ENCODE measurements around the gene DAGLB.

GRCh38 chr7:6438427-6438826 lies 9.3 kb downstream of the DAGLB start:
- TF ChIP-seq POLR2A (IDR thresholded peaks at IDR 0.05) (no peak), CTCF (IDR thresholded peaks at IDR 0.05) (no peak)

Measured in tibial nerve (tissue), 3 donors.